Esophagus mucosa (tissue), 1 donor: ENCODE data around the gene GSX1. TPM values are rescaled to one million over a fixed set of nuclear protein-coding genes. Genes with fewer than 3 reads are reported as not detected.
"Not testable (repeated sequence)": the region's sequence is repeated elsewhere in the genome, so short reads cannot be mapped to it uniquely, and the experiment has no call there.

Source experiments
- ATAC-seq: fragments of 200-7000 bp; cut with Tn5 transposase; one replicate; pipeline ENCODE4 v1.9.1; 2020
- total RNA-seq: library from RNA; stranded (reverse); gene quantifications from one replicate; pipeline ENCODE4 v1.2.4, GENCODE V29; 2023
- donor health status: DM: yes; HTN: yes; CAD: no.

The GSX1 gene
- total RNA-seq: not detected

DNA sequence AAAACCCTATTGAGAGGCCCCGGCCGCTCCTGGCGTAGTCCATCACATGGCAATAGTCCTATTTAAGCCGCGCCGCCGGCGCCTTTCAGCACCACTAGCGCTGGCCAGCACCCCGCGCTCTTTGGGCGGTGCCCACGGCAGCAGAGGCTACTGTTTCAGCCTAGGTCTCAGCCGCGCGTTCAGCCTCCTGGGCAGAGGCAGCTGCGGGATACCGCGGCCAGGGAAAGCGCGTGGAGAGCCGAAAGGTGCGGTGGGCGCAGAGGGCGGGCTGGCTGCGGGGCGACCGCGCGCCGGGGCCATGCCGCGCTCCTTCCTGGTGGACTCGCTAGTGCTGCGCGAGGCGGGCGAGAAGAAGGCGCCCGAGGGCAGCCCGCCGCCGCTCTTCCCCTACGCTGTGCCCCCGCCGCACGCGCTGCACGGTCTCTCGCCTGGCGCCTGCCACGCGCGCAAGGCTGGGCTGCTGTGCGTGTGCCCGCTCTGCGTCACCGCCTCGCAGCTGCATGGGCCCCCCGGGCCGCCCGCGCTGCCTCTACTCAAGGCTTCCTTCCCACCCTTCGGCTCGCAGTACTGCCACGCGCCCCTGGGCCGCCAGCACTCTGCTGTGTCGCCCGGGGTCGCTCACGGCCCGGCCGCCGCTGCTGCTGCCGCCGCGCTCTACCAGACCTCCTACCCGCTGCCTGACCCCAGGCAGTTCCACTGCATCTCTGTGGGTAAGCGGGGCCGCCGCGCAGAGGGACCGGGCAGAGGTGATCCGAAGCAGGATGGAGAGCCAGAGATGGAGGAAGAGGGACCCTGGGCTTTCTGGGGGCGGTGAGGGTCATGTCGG lies at the start of gene GSX1:
TSS of gene GSX1 (plus strand) at position 91 of the 826 bp plus-strand sequence. CDS start at position 299, 208 bp downstream.
- ATAC-seq: peak; percentile 89

GRCh38 chr13:27744801-27745200 lies 47.5 kb upstream of the GSX1 start:
- ATAC-seq: no peak

- ATAC-seq: no peak
These were observed 47.0 kb upstream of the GSX1 start for GRCh38 chr13:27745301-27745700.

GRCh38 chr13:27748143-27748542 lies 44.1 kb upstream of the GSX1 start:
- ATAC-seq: not testable (repeated sequence)

- ATAC-seq: no peak
These were observed 40.2 kb upstream of the GSX1 start for GRCh38 chr13:27751953-27752532.

- no peak for ATAC-seq
These were observed 26.6 kb upstream of the GSX1 start for GRCh38 chr13:27765650-27766049.

DNA sequence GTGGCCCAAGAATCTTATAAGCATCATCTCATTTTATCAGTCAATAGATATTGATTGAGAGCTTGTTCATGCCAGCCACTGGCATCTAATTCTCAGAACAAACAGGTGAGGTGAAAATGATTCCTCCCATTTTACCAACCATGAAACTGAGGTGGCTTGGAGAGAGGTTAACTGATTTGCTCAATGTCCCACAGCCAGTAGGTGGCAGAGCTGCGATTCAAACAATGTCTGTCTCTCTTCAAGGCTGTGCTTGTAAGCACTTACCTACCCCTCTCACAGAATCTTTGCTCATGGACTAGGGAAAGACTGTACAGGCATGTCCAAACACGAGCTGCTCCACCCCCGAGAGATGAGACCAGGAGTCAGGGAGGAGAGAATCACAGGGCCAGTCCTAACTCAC lies 21.5 kb upstream of the GSX1 start:
- peak; percentile 69 for ATAC-seq

GRCh38 chr13:27772651-27773425 lies 19.4 kb upstream of the GSX1 start:
- ATAC-seq: no peak

DNA sequence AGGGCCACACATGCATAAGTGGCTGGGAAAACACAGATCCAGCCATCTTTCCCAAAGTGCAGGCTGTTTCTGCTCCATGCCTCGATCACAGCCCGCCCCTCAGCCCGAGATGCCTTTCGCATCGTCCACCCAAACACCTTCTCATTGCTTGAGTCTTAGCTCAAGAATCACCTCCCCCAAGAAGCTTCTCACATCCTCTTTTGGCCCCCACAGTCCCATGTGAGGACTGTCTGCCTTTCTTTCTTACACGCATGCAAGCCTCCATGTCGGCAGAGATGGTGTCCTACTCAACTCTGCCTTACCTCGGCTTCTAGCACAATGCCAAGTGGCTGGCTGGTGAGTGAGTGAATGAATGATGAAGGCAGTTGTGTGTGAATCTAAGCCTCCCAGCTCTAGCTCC lies 18.1 kb upstream of the GSX1 start:
- ATAC-seq: no peak

DNA sequence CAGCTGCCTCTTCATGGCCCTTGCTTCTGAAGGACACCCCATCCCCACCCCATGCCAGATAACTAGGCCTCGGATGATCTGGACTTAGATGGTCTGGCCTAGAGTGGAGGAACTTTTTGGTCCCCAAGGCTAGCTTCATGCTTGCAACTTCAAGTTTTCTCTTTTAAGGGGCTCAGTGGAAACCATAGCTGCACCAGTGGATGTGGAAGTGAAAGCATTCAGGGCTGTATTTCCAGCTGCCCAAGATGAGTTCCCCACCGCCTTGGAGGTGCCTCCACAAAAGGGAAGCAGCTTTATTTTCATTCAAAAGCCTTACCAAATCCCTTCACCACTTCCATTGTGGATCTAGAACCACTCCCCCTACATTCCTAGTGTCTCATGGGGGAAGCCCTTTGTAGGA lies 17.6 kb upstream of the GSX1 start:
- no peak for ATAC-seq

DNA sequence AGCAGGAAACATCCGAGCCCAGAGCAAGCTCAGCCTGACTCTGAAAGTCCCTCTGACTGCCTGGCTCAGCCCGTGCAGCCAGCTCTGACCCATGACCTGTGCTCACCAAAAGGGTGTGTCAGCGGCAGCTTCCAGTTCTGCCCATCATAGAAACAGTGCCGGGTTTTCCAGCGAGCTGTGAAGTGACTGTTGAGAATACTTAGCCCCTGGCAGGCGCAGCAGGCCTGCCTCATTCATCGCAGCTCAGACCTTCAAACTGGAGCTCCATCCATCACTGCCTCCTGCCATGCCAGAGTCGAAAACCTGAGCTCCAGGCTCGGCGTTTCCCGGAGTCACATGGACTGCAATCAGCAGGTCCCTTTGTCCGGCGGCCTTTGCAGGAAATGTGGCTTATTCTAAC lies 16.3 kb upstream of the GSX1 start:
- ATAC-seq: peak; percentile 33

DNA sequence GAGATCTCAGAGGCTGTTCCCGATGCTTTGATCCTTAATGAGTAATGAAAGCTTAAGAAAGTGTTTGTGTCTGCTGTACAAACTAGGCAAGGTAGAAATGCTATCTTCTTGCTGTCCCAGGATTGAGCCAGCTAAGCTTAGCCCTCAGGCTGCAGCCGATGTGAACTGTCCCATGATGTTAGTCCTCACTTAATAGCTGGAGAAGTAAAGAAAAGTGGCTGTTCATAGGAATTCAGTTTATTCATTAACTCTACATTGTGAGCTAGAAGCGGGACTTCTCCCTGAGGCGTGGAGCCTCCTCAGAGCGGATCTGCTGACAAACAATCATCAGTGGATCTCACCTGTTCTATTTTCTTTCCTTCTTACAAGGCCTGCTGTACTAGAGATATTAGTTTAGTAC lies 10.1 kb upstream of the GSX1 start:
- ATAC-seq: no peak

DNA sequence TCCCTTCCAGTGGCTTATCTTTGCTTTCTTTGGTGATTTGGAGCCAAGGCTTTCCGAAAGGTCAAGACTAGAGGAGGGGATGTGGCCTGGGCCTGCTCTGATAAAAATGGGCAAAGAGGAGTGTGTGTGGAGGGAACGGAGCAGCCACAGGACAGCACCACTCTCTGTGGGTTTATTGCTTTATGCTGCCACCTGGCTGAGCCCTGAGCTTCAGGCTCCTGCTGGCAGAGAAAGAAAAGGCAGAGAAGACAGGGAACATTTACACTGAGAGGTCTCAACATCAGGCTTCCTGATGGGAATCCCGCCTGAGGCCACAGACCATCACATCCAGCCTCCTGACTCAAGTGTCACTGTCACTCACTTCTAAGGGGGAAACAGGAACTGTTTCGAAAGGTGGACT lies 9.2 kb upstream of the GSX1 start:
- no peak for ATAC-seq

DNA sequence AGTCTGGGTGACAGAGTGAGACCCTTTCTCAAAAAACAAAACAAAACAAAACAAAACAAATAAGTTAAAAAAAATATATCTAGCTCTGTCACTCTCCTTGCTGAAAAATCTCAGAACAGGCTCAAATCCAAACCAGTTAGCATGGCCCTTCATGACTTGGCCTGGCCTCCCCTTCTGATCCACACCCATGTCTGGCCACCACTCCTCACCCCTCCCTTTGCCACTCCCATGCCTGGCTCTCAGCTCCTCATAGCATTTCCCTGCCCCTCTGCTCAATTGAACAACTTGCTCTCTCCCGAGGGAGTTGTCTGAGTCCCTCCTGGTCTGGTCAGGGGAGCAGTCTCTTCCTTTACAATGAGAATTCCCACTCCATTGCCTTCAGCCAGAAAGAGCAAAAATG lies 4.0 kb upstream of the GSX1 start:
- no peak for ATAC-seq

DNA sequence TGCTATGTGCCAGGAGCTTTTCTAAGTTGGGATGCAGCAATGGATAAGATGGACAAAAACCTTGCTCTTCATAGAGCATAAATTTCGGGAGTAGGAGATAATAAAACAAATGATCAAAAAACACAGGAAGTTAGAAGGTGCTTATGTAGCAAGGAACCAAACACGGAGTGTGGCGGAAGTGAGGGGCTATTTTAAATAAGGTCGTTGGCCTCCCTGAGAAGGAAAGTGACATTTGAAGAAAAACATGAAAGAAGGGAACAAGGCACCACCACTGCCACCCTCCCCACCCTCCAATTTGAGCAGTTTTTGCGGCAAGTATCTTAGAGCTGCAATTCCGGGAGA lies 3.2 kb upstream of the GSX1 start:
- ATAC-seq: no peak

GRCh38 chr13:27789495-27790303 lies 2.6 kb upstream of the GSX1 start:
- ATAC-seq: no peak

DNA sequence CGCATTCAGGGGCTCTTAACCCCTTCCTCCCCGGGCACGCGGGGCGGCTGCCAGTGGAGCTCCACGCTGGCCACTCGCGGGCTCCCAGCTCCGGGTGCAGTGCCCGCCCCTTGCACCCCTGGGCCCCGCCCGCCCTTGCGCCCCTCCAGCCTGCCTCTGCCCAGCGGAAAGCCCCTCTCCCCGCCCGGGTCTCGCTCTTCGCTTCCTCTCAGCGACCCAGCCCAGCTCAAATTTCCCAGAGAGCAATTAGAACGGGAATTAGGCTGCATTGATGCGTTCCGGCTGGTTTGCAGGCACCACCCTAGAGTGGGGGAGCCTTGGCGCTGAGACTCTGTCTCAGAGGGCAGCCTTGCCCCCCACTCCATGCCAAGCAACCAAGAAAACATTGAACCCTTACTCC lies 1.8 kb upstream of the GSX1 start:
- no peak for ATAC-seq

GRCh38 chr13:27791146-27791900 lies 960 bp upstream of the GSX1 start:
- ATAC-seq: no peak

- ATAC-seq: no peak
These were observed 336 bp upstream of the GSX1 start for GRCh38 chr13:27791901-27792392.

- ATAC-seq: no peak
These were observed 1.5 kb downstream of the GSX1 start for GRCh38 chr13:27793507-27794367.

DNA sequence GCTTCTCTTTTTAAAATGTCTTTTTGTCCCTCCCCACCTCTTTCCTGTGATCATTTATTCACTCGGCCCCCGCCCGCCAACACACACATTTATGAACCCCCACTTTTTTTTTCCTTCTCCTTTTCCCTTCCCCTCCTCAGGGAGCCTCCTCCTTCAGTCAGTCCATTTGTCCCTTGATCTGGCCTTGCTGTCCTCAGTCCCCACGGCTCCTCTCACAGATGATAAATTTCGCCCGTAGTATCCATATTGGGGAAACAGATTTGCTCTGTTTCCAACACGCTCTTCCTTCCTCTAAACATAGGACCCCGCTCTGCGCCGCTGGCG lies 2.0 kb downstream of the GSX1 start:
- ATAC-seq: no peak
